Pulmonary artery endothelial cell (primary cell): ENCODE data around the gene C9orf50. TPM values are rescaled to one million over a fixed set of nuclear protein-coding genes. Genes with fewer than 3 reads are reported as not detected.

Source experiments
- DNase-seq: peaks from one replicate; pipeline ENCODE4 v3.0.0-alpha.2; 2011; ENCODE audit warnings: low read depth, low spot score
- total RNA-seq: library from RNA; depleted of rRNA; stranded (reverse); fragments of >200 nt; gene quantifications from 2 replicates; pipeline ENCODE4 v1.2.3, GENCODE V29; 2014

The C9orf50 gene
- total RNA-seq, 1 donor from 2014 or later: not detected

- no peak for DNase-seq
Measured at GRCh38 chr9:129631674-129632129, 10.8 kb upstream of the C9orf50 start.

DNA sequence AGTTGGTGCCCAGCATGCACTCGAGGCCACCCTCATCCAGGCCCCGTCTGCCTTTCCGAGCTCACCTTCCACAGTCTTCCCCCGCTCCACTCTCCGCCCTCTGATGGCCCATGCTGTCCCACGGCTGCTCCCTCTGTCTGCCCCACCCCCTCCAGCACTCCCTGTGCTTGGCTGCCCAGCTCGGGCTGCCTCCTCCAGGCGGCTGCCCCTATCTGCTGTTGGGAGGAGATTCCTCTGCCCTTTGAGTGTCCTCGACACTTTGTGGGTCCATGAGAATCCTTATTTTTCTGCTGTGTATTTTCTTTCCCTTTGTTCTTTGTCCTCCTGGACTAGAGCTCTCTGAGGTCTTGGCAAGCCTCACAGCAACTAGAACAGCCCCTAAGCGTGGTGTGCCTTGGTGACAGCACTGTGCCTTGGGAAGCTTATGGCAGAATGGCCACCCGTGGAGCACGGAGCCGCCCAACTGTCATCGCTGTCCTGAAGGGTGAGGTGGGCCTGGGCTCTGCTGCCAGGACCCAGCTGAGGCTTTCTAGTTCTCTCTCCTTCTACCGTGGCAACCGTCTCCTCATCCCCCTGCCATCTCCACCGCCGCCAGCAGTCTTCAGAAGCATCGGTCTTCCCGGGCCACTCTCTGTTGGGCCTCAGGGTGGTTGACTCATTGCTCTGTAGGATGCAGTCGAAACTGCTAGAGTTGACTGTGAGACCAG is 10.2 kb upstream of the C9orf50 start:
- DNase-seq: no peak

DNA sequence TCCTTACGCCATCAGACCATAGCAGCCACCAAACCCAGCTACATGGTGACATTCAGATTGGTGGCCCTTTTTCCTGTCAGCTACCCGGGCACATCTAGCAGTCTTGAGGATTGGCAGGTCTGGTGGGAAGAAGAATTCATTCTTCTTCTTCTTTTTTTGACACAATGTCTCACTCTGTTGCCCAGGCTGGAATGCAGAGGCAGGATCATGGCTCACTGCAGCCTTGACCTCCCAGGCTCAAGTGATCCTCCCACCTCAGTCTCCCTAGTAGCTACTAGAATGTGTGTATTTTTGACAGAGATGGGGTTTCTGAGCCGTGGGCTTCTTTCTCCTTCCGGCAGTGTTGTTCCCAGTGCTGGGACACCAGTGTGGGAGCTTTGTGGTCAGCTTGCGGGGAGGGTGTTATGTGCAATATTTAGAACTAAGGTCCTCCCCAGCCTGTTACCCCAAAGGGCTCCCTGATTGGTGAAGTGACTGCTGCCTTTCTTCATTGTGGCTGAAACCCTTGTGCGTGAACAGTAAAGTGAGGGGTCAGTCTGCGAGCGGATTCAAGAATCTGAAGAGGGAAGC is 8.4 kb upstream of the C9orf50 start:
- DNase-seq: no peak

- no peak for DNase-seq
Measured at GRCh38 chr9:129628709-129629108, 7.8 kb upstream of the C9orf50 start.

- no peak for DNase-seq
Measured at GRCh38 chr9:129627556-129628440, 6.9 kb upstream of the C9orf50 start.

DNA sequence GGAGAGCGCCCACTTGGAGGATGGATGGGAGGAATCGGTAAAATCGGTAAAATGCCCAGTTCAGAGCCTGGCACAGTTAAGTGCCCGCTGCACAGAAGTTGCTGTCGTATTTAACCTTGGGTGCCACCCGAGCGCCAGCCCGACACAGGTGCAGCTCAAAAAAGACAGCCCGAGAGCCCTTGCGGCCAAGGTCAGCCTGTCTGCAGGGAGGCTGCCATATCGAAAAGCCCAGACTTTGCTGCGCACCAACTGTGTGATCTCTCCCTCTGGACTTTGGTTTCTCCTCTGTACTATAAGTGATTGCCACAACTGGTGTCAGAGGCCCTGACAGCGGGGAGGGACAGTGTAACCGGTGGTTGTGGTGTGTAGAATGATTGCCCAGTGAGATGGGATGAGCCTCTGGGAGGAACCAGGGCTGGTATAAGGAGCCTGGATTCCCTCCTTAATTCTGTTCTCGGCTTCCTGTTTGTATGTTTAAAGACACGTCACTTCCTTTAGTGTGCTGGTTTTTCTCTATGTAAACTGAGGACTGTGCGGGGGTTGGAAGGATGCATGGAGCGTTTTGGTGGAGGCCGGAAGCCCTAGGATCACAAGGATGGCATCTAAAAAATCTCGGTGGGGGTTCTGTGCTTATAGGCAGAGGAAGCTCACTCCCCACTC is 5.9 kb upstream of the C9orf50 start:
- no peak for DNase-seq

DNA sequence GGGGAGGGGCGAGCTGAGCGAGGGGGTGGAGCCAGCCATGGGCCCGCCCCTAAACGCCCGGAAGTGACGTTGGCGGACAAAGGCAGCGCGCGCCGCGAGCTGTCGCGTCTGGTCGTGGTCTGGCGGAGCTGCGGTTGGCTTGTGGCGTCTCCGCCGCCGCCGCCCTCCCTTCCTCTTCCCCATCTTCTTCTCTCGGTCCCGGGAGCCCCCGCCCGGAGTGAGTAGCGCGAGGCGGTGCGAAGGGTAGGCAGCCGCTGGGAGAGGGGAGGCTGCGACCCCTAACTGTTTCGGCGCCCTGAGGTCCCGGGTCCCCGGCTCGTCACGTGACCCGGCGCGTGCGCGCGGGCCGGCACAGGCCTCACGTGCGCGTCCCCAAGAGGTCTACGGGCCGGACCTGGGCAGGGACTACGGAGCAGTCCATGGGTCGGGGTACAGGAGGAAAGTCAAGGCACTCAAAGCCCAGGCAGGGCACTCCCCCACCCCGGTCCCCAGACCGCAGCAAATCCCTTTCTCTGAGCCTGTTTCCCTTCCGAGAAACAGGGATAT is 5.3 kb upstream of the C9orf50 start, which contains the start of gene NTMT1:
TSS of gene NTMT1 (plus strand) at position 85 of the 546 bp plus-strand sequence. CDS start 6,541 bp downstream, outside the sequence.
- DNase-seq: no peak

- no peak for DNase-seq
Measured at GRCh38 chr9:129624947-129625346, 4.0 kb upstream of the C9orf50 start.

GRCh38 chr9:129624168-129624759 is 3.4 kb upstream of the C9orf50 start:
- no peak for DNase-seq

GRCh38 chr9:129623331-129623730 is 2.4 kb upstream of the C9orf50 start:
- DNase-seq: no peak

DNA sequence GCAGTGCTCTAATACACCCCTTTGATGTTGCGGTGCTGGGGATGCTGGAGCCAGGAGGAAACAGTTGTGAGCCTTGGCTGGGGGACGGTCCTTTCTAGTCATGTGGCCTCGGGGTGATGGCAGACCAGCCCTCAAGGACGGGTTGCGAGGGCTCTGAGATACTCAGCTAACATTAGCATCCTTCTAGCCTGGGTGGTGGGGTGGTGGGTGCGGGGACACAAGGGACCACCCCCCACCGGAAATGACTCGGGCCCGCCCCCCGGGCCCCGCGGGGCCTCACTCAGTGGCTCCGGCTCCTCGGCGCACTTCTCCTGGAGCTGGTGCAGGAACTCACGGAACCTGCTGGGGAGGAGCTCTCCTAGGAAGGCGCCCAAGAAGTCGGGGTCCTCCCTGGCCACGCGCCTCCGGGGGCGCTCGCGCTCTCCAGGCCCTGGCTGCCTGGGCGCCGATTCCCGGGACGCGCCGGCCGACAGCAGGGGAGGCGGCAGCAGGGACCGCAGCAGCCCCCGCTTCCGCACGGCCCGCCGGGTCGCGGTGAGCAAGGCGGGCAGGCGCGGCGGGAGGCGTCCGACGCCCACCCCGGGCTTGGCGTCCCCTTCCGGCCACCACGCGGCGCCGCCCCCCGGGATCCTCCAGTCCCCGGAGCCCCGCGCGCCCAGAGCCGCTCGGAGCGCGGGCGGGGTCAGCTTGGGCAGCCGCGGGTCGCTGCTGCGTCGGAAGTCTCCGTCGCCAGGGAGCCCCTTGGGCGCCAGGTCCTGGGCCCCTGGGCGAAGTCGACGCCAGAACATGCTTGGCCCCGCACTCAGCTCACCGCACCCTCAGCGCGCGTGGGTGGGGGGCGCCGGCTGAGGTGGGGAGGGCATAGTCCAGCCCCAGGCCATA is 873 bp downstream of the C9orf50 start:
- no peak for DNase-seq

- no peak for DNase-seq
Measured at GRCh38 chr9:129617167-129617566, 3.7 kb downstream of the C9orf50 start.

GRCh38 chr9:129615407-129616285 is 5.3 kb downstream of the C9orf50 start:
- DNase-seq: no peak

GRCh38 chr9:129614932-129615331 is 6.0 kb downstream of the C9orf50 start:
- no peak for DNase-seq

DNA sequence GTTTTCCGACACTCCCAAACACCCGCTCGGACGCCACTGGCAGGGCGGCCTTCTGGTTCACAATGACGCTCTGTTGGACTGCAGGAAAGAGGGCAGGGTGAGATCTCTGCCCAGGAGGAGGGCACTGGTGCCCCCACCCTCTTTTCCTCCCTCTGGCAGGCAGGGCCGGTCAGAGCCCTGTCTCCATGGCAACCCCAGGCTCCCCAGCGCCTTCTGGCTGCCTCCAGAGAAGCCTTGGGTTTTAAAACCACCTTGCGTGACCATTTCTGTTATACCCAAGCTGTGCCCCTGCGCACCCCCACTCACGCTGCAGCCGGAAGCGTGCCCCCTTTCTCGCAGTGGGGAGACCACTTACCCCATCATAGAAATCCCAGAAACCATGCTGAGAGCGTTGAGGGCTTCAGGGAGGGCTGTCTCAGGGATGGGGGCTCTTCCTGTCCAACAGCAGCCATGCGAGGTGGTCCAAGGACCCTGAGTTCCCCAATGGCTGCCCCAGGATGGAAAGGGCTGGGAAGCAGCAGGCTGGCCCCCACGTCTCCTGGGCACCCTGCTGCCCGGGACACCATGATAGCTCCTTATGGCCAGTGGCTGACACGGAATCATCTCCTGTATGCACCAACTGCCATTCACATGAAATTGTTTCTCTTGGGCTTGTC is 7.3 kb downstream of the C9orf50 start:
- DNase-seq: no peak

DNA sequence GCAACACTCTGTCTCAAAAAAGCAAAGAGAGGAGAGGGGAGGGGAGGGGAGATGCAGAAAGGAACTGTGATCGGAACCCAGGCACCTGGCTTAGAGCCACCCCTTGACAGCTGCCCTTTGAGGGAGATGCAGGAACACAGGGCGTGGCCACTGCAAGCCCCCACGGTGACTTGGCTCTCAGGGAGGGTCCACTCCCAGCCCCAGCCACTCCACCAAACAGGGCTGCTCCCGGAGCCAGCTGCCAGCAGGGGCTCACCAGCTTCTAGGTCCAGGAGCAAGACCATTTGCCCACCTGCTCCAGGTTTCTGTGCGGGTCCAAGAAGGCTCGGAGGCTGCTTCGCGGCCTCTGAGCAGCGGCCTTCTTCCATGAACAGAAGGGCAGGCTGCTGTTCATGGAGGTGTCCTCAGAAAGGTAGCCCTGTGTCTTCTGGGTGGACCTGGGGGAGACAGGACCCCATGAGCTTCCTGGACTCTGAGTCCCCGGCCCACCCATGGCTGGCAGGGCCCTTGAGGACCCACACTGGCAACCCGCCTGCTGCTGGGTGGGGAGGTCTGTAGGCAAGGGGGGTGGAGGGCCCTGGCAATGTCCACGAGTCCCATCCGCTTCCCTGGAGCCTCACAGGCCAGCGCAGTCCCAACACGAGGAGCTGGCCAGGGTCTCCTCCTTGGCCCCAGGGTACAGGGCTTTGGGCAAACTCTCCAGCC is 7.9 kb downstream of the C9orf50 start:
- DNase-seq: no peak

- no peak for DNase-seq
Measured at GRCh38 chr9:129612123-129612522, 8.8 kb downstream of the C9orf50 start.
